Small intestine (tissue), 7 donors: ENCODE results near the gene C11orf58. TPM values are rescaled to one million over a fixed set of nuclear protein-coding genes. Genes with fewer than 3 reads are reported as not detected.

Experiments
- DNase-seq, 2 donors: peaks; one replicate each; pipeline versions ENCODE4 v3.0.0 to v3.0.0-alpha.2; 2013
- FAIRE-seq: peaks from 2 replicates; lab custom pipeline; 2012; peaks lifted over from hg19 to GRCh38; lab: Jason Lieb, UNC
- H3K27ac ChIP-seq, 3 donors: one replicate each; pipeline ENCODE4 v1.5.1; 2013; ENCODE audit warnings: low read length in 2 of 3, mild to moderate bottlenecking in 2 of 3, control low read depth in 1 of 3, inconsistent platforms in 1 of 3, low read depth in 1 of 3, moderate library complexity in 1 of 3
- H3K27me3 ChIP-seq, 3 donors: one replicate each; pipeline ENCODE4 v1.6.1; 2013; ENCODE audit warnings: low read length in 3 of 3, inconsistent platforms in 1 of 3; ENCODE audit not compliant: control insufficient read depth in 3 of 3, insufficient read depth in 3 of 3
- H3K36me3 ChIP-seq, 3 donors: one replicate each; pipeline ENCODE4 v1.6.1; 2013; ENCODE audit warnings: low read length in 3 of 3, inconsistent platforms in 1 of 3, low read depth in 1 of 3, mild to moderate bottlenecking in 1 of 3, moderate library complexity in 1 of 3; ENCODE audit not compliant: control insufficient read depth in 3 of 3, insufficient read depth in 2 of 3
- H3K4me1 ChIP-seq, 3 donors: one replicate each; pipeline ENCODE4 v1.6.1; 2013; ENCODE audit warnings: low read length in 2 of 3, inconsistent platforms in 1 of 3, low read depth in 1 of 3, mild to moderate bottlenecking in 1 of 3, moderate library complexity in 1 of 3; ENCODE audit not compliant: control insufficient read depth in 3 of 3, insufficient read depth in 2 of 3
- H3K4me3 ChIP-seq, 3 donors: one replicate each; pipeline ENCODE4 v1.5.1; 2013; ENCODE audit warnings: low read length in 3 of 3, control low read depth in 1 of 3, inconsistent platforms in 1 of 3, low read depth in 1 of 3, mild to moderate bottlenecking in 1 of 3, moderate library complexity in 1 of 3
- H3K9me3 ChIP-seq, 2 donors: one replicate each; pipeline ENCODE4 v1.6.1; 2013; ENCODE audit warnings: low read depth in 1 of 2, low read length in 1 of 2; ENCODE audit not compliant: control insufficient read depth in 2 of 2, insufficient read depth in 1 of 2
- WGBS, 3 donors: extraction: QIAGEN DNeasy Blood & Tissue Kit; methylation state at CpG; one replicate each; pipeline ENCODE4 v1.1.7; 2013; 5-methylcytosine and 5-hydroxymethylcytosine counted together
- polyA plus RNA-seq, 4 donors: library from polyadenylated mRNA; stranded (reverse) in 3 of 4; unstranded in 1 of 4; fragments of 200-250 nt in 3 of 4; fragments of 120-200 nt in 1 of 4; gene quantifications; one replicate each; pipeline versions ENCODE4 v1.2.1 to v1.2.3, GENCODE V29; 2013
- donor health status: healthy with polysubstance abuse.
- donor health status: control.
- donor health status: control.
- donor health status: Bipolar disorder and iron deficiency.
- donor health status: healthy.

C11orf58 gene
- polyA plus RNA-seq, 4 donors, result 50.8 to 150 (median 99.5) TPM

DNA sequence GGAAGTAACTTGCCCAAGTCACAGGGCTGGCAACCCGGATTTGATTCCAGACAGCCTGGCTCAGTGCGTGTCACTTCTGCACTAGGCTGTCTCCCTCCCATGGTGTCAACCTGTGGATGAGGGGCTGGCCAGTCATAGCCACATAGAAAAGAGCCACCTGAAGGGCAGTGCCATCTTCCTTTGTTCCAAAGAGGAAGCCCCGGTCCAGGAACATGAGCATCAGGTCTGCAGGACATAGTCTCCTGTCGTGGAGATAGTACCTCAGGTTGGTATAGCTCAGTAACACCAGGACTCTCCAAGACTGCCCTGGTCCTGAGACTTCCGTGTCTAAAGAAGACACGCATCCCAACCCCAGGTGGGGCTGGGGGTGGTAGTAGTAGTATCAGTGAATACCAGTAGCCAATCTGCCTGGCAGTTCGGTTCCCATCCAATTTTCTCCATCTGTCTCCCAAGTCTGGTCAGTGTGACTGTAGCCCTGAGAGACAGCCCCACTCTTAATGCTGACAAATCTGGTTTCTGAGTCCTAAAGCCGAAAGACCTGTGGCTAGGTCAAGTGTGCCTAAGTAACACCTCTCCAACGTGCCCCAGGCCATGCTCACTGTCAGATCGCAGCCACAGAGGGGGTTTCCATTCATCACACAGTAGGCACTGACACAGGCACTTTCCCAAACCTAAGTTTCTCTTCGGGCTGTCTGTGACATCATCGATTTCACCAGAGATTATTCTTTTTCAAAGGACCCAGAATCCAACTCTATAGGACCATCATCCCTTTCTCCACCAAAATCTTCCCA, 33.1 kb downstream of the C11orf58 start:
- Histone ChIP-seq H3K4me1 (peaks cover 0 to 2% (median 0%) of the 10 kb centered on the region in 3 donors), H3K4me3 (no peak overlapping the region), H3K27me3 (no peaks in the 10 kb centered on the region), H3K27ac (no peak overlapping the region), H3K9me3 (no peaks in the 10 kb centered on the region), H3K36me3 (peaks cover 0 to 32% (median 3%) of the 10 kb centered on the region in 3 donors)
- no peak for DNase-seq
- no peak for FAIRE-seq
- WGBS, 3 donors, result 89 to 91% (median 89%) methylated on average over 12 of the region's 12 CpGs

DNA sequence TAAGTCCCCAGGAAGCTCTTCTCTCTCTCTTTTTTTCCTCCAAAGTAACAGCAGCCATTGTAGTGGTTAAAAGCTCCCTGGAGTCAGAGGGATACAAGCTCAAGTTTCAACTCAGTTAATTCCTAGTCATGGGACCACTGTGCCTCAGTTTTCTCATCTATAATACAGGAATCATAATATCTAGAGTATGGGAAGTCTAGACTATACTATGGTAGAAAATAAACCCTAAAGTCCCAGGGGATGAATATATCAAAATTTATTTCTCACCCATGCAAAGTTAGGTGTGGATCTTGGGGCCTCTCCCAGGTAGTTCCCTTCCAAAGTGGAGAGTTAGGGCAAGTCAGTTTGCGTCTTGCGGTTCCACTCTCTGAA, 33.7 kb downstream of the C11orf58 start:
- WGBS, 3 donors, result 97 to 98% (median 97%) methylated on average over 2 of the region's 2 CpGs
- no peaks in the 10 kb centered on the region for H3K27me3 ChIP-seq
- no peaks in the 10 kb centered on the region for H3K9me3 ChIP-seq
- peaks cover 0 to 36% (median 7%) of the 10 kb centered on the region in 3 donors for H3K36me3 ChIP-seq
- DNase-seq (no peak), FAIRE-seq (no peak)
- H3K27ac ChIP-seq, result no peak overlapping the region
- H3K4me3 ChIP-seq, result no peak overlapping the region
- H3K4me1 ChIP-seq, result peaks cover 0 to 2% (median 0%) of the 10 kb centered on the region in 3 donors

DNA sequence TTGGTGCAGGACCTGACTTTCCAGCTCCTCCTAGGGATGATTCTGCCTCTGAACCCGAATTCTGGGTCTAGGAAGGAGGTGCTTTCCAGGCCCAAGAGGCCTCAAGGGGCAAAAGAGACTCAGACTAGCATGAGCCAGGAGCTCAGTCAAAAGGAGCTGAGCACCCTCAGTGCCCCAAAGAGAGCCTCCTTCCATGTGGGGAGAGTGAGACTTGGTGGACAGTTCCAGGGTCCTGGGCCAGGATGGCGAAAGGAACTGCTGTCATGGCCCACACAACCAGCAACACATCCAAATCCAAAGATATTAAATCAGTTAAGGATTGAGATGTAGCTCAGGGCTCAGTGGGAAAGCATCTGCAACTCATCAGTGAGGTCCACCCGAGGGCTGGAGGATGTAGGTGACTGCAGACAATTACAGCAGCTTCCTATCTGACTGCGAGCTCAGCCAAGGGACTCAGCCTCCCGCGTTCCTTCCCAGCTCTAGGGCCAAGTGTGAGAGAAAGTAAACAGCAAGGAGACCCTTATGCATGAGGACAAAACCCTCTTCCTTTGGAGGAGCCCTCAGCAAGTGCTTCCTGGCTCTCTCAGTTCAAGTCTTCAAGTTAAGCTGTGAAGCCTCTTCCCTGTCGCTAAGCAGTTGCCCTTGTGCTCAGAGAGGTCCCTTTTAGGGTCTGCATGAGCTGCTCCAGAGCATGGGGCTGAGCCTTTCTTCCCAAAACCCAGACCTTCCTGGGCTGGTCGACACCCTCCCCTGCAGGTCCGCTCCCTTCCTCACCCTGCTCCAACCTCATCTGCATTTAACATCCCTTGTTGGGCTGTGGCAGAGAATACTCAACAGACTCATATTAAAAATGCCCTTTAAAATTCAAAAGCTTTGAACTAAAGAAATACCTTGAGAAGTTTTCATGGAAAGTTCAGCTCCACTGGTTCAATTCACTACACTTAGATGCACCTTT, 35.8 kb downstream of the C11orf58 start:
- no peak overlapping the region for H3K27ac ChIP-seq
- H3K36me3 ChIP-seq, result peaks cover 0 to 47% (median 7%) of the 10 kb centered on the region in 3 donors
- no peaks in the 10 kb centered on the region for H3K27me3 ChIP-seq
- DNase-seq (no peak), FAIRE-seq (no peak)
- H3K9me3 ChIP-seq, result no peaks in the 10 kb centered on the region
- WGBS, 3 donors, result 63 to 88% (median 86%) methylated on average over 9 of the region's 9 CpGs
- no peak overlapping the region for H3K4me3 ChIP-seq
- peaks cover 0 to 2% (median 0%) of the 10 kb centered on the region in 3 donors for H3K4me1 ChIP-seq

DNA sequence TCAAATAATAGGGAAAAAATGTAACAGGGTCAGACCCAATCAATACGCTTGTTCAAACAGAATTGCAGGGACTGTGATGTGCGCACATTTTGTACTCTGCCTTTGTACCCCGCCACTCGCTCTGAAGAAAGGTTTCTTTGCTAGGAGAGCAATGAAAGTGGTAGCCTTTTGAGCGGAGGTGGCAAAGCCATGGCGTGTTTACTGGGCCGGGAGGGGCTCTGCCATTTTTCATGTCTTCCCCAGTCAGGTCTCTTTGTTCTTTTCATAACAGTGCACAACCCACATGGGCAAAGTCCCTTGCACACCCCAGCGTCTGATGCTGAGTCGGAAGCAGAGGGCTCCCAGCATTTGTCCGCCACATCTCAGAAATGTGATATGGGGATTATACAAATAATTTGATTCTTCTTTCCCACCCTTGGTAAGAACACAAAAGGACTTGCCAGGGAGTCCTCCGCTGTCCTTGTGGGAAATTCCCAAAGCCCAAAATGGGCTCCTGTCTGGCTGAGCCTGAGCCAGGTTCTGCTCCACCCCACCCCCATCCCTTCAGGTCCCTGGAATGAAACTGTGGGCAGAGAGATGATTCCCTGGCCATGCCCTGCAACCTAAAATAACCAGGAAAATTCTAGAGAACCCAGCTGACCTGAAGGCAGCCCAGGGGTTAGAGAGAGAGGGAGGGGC, 36.6 kb downstream of the C11orf58 start:
- Histone ChIP-seq H3K27me3 (no peaks in the 10 kb centered on the region), H3K4me1 (peaks cover 0 to 2% (median 0%) of the 10 kb centered on the region in 3 donors), H3K36me3 (peaks cover 0 to 54% (median 7%) of the 10 kb centered on the region in 3 donors), H3K27ac (no peak overlapping the region), H3K9me3 (no peaks in the 10 kb centered on the region), H3K4me3 (no peak overlapping the region)
- FAIRE-seq, result no peak
- DNase-seq, result peak in 1 of 2 donors; percentile 43
- WGBS, 3 donors, result 54 to 80% (median 75%) methylated on average over 11 of the region's 11 CpGs

DNA sequence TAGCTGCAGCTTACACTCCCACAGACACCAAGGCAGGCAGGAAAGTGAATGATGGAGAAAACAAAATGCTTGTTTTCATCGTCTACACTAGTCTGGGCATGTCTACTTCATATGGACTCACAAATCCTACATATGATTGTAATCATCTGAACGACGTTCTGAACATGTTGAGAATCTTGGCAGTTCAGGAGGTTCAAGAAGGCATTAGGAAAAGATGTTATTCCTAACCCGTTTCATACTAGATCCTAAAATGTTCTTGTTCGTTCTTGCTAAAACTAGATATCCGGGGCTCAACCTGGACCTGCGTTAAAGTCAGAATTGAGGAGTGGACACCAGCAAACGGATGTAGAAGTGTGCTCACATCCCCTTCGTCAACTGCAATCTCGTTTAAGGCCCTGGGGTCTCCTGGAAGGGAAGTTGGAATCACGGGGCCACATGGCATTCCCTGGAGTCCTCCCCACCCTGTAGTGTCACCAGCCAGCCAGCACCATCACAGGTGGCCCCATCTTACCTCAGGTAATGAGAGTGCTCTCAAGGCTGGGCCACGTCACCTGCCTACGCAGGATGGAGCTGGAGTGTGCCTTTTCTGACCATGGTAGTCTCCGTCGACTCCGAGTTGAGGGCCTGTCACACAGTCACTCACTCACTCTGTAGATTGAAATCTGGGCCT, 37.3 kb downstream of the C11orf58 start:
- FAIRE-seq (no peak), DNase-seq (no peak)
- H3K27ac ChIP-seq, result no peak overlapping the region
- H3K4me1 ChIP-seq, result peaks cover 0 to 2% (median 0%) of the 10 kb centered on the region in 3 donors
- H3K4me3 ChIP-seq, result no peak overlapping the region
- 85 to 88% (median 87%) methylated on average over 16 of the region's 16 CpGs for WGBS, 3 donors
- H3K27me3 ChIP-seq, result no peaks in the 10 kb centered on the region
- peaks cover 0 to 61% (median 7%) of the 10 kb centered on the region in 3 donors for H3K36me3 ChIP-seq
- no peaks in the 10 kb centered on the region for H3K9me3 ChIP-seq

DNA sequence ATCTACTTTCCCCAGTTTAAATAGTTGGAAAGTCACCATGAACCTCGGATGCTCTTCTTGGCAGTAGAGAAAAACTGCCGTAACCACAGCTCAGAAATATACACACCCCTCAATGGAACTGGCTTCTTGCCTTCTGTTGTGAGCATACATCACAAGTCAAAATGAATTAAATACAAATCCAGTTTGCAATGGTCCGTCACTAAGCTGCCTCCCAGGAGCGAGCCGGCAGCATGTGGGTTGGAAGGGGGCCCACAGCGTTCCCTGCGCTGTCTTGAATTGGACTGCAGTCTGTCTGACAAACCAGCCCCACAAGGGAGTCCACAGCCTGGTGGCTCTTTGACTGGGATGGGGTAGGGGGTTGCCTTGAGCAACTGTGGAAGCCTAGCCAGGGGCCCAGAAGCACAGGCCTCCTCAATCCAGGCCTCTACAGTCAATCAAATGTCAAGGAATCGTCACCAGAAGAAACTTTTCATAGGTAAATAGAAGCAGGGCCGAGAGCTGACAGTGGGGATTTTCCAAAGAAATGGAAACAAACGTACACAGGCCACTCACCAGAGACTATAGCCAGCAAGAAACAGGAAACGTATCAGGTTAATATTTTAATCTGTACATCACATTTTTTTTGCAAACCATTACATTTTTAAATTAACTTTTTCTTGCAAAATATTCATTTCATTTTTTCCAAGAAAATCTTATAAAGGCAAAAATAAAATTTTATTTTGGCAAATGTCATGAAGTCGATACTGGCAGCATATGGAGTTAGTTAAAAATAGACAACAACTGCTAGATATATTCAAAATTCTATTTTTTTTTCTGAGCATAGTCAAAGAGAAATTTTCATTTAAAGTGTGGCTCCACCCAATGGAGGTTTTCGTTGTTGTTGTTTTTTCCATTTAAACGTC, 38.5 kb downstream of the C11orf58 start:
- DNase-seq, result no peak
- 67 to 86% (median 83%) methylated on average over 14 of the region's 14 CpGs for WGBS, 3 donors
- no peak for FAIRE-seq

DNA sequence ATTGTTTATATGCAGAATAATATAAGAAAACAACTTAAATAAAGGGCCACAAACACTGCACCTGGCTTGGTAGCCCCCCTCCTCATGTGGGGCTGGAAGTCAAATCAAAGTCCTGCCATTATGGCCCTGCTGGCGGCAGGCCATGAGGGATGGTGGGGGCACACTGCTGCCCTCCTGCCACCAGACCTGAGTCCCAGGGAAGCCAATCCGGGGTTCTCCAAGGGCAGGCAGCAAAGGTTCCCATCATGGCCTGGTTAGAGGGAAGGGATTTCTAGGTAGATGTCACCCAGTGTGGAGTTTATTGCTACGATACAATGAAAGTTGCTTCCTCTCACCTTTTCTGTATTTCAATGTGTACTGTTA, 39.1 kb downstream of the C11orf58 start:
- Histone ChIP-seq H3K27ac (no peak overlapping the region), H3K27me3 (no peaks in the 10 kb centered on the region), H3K9me3 (no peaks in the 10 kb centered on the region), H3K4me1 (peaks cover 0 to 5% (median 0%) of the 10 kb centered on the region in 3 donors), H3K4me3 (no peak overlapping the region), H3K36me3 (peaks cover 0 to 79% (median 13%) of the 10 kb centered on the region in 3 donors)
- FAIRE-seq (no peak), DNase-seq (no peak)
- 82 to 92% (median 90%) methylated on average over 3 of the region's 3 CpGs for WGBS, 3 donors

More for the DNA sequence above, 38.5 kb downstream of the C11orf58 start:
- no peaks in the 10 kb centered on the region for H3K9me3 ChIP-seq
- no peak overlapping the region for H3K4me3 ChIP-seq
- peaks cover 0 to 73% (median 12%) of the 10 kb centered on the region in 3 donors for H3K36me3 ChIP-seq
- H3K4me1 ChIP-seq, result peaks cover 0 to 2% (median 0%) of the 10 kb centered on the region in 3 donors
- no peak overlapping the region for H3K27ac ChIP-seq
- no peaks in the 10 kb centered on the region for H3K27me3 ChIP-seq
